HCT116 (cell line): ENCODE measurements around the gene PLAAT2. TPM values are rescaled to one million over a fixed set of nuclear protein-coding genes. Genes with fewer than 3 reads are reported as not detected.
A peak's percentile ranks its signal among the peaks of the same experiment; 100 is the strongest.

Experiments used
- ATAC-seq: fragments of 200-7000 bp; cut with Tn5 transposase; 2 replicates; pipeline ENCODE4 v1.9.1; 2020; ENCODE audit warnings: mild to moderate bottlenecking, moderate library complexity
- BruUV-seq: library from RNA; stranded (reverse); fragments of 400-500 nt; replicated peaks from 2 replicates; lab custom pipeline; 2021; lab: Mats Ljungman, UMichigan
- CTCF ChIA-PET: fragments of 300-600 bp; sonication (Branson Sonifier 250); formaldehyde crosslinking; loops from one replicate; lab custom pipeline; 2021; ENCODE audit warnings: antibody characterized with exemption; lab: Charles Lee
- POLR2A ChIA-PET: fragments of 300-600, 350-600 bp; sonication (Branson Sonifier 250); formaldehyde crosslinking; loops from one replicate; lab custom pipeline; 2021; ENCODE audit warnings: antibody characterized with exemption; lab: Charles Lee
- RAD21 ChIA-PET, 2 experiments: fragments of 300-600 bp; sonication (Branson Sonifier 250); formaldehyde crosslinking; loops; one replicate each; lab custom pipeline; 2023; ENCODE audit warnings: low total read pairs in 2 of 2; ENCODE audit not compliant: uncharacterized antibody in 2 of 2, unreplicated experiment in 2 of 2, low non-redundant PET in 1 of 2; lab: Charles Lee
- DNase-seq: peaks from one replicate; pipeline ENCODE4 v3.0.0-alpha.2; 2010; ENCODE audit warnings: low read depth, low spot score
- H2AFZ ChIP-seq: fragments of 200-600 bp; shearing (Covaris generic), sonication (generic); 2 replicates; pipeline ENCODE4 v1.6.1; 2017; ENCODE audit warnings: low read depth, mixed run types, mixed read lengths, antibody characterized with exemption, low read length; ENCODE audit not compliant: poor library complexity, severe bottlenecking
- H3K27ac ChIP-seq: 2 replicates; pipeline ENCODE4 v1.5.1; 2012; ENCODE audit warnings: low read depth, low read length
- H3K27me3 ChIP-seq: fragments of 200-600 bp; sonication (generic); 2 replicates; pipeline ENCODE4 v1.6.1; 2016; ENCODE audit warnings: mixed run types, low read length, mixed read lengths; ENCODE audit not compliant: insufficient read depth
- H3K36me3 ChIP-seq, 2 experiments: fragments of 200-500 bp in 1 of 2; fragments of 200-600 bp in 1 of 2; sonication (Bioruptor generic) in 1 of 2; sonication (generic) in 1 of 2; 2 replicates each; pipeline versions ENCODE4 v1.5.1 to v1.6.1; 2014 to 2016; ENCODE audit warnings: low read length in 2 of 2, inconsistent platforms in 1 of 2, mixed read lengths in 1 of 2, mixed run types in 1 of 2; ENCODE audit not compliant: insufficient read depth in 2 of 2, control insufficient read depth in 1 of 2
- H3K4me1 ChIP-seq, 2 experiments: fragments of 200-600 bp in 1 of 2; sonication (generic) in 1 of 2; 2 replicates each; pipeline versions ENCODE4 v1.5.1 to v1.6.1; 2012 to 2017; ENCODE audit warnings: low read length in 2 of 2, inconsistent platforms in 1 of 2, mild to moderate bottlenecking in 1 of 2, mixed read lengths in 1 of 2, mixed run types in 1 of 2, moderate library complexity in 1 of 2; ENCODE audit not compliant: insufficient read depth in 2 of 2, control insufficient read depth in 1 of 2
- H3K4me2 ChIP-seq: fragments of 200-600 bp; sonication (generic); 2 replicates; pipeline ENCODE4 v1.6.1; 2017; ENCODE audit warnings: mixed run types, low read length, mixed read lengths
- H3K4me3 ChIP-seq, 2 experiments: fragments of 200-600 bp in 1 of 2; sonication (generic) in 1 of 2; replicated peaks in 1 of 2; 2 replicates each; pipeline ENCODE4 v1.5.1; 2011 to 2016; ENCODE audit warnings: low read length in 2 of 2, control low read depth in 1 of 2, low read depth in 1 of 2, mild to moderate bottlenecking in 1 of 2, mixed read lengths in 1 of 2, mixed run types in 1 of 2
- H3K79me2 ChIP-seq: fragments of 200-600 bp; sonication (generic); 2 replicates; pipeline ENCODE4 v1.6.1; 2017; ENCODE audit warnings: mild to moderate bottlenecking, mixed run types, low read length, moderate library complexity, mixed read lengths; ENCODE audit not compliant: insufficient read depth
- H3K9ac ChIP-seq: fragments of 200-600 bp; sonication (generic); 2 replicates; pipeline ENCODE4 v1.6.1; 2016; ENCODE audit warnings: low read length, mixed read lengths
- H3K9me2 ChIP-seq: fragments of 200-600 bp; sonication (generic), shearing (Covaris generic); 2 replicates; pipeline ENCODE4 v1.6.1; 2017; ENCODE audit warnings: mixed run types, mild to moderate bottlenecking, moderate library complexity; ENCODE audit not compliant: insufficient read depth
- H3K9me3 ChIP-seq, 2 experiments: fragments of 200-500 bp in 1 of 2; fragments of 200-600 bp in 1 of 2; sonication (Bioruptor generic) in 1 of 2; sonication (generic) in 1 of 2; 2 replicates each; pipeline ENCODE4 v1.6.1; 2014 to 2017; ENCODE audit warnings: low read length in 2 of 2, mixed read lengths in 2 of 2, inconsistent platforms in 1 of 2, low read depth in 1 of 2, mild to moderate bottlenecking in 1 of 2, mixed run types in 1 of 2, moderate library complexity in 1 of 2; ENCODE audit not compliant: control insufficient read depth in 1 of 2, insufficient read depth in 1 of 2
- H4K20me1 ChIP-seq: fragments of 200-600 bp; sonication (generic), shearing (Covaris generic); 2 replicates; pipeline ENCODE4 v1.6.1; 2017; ENCODE audit warnings: mixed run types, mild to moderate bottlenecking, moderate library complexity; ENCODE audit not compliant: insufficient read depth
- EGR1 ChIP-seq: IDR thresholded peaks from 2 replicates; pipeline ENCODE4 v1.6.1; 2012; ENCODE audit warnings: low read depth
- RAD21 ChIP-seq: IDR thresholded peaks from 2 replicates; pipeline ENCODE4 v1.6.1; 2012; ENCODE audit warnings: low read depth, mild to moderate bottlenecking
- intact Hi-C: fragments of 100-400 bp; cut with micrococcal nuclease; formaldehyde crosslinking; loops from 2 replicates; pipeline ENCODE4 v1.10.0; 2022
- total RNA-seq: library from RNA; stranded (reverse); gene quantifications from one replicate; pipeline ENCODE4 v1.2.1, GENCODE V29; 2021; ENCODE audit not compliant: unreplicated experiment
- TF ChIP-seq, protein P1 (sequence below): IDR thresholded peaks from 2 replicates; pipeline ENCODE4 v1.6.1; 2011; ENCODE audit warnings: mild to moderate bottlenecking, low read length, moderate library complexity; ENCODE audit not compliant: insufficient replicate concordance; ENCODE audit errors: extremely low read depth

PLAAT2 gene
- total RNA-seq, 1 experiment from 2014 or later: not detected

DNA sequence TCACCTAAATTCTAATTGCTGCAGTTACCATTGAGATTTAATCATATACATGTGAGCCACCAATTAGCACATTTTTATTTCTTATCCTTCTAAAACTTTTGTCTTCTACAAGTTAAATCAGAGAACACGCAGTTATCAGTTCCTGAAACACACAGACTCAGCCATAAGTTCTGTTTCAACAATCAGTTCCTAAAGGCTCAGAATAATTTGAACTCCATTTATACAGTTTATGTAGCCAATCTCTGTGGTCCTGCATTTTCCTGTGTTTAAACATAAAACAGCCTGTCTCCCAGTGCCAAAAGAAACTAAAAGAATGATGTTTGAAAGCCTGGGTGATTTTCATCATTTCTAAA lies 48.2 kb upstream of the PLAAT2 start:
- ChIA-PET CTCF (no interaction called here), RAD21 (no interaction called here), POLR2A (no interaction called here)
- Histone ChIP-seq H3K9me2 (no peaks in the 10 kb centered on the region), H4K20me1 (no peaks in the 10 kb centered on the region), H3K9ac (no peak overlapping the region), H3K4me1 (peaks cover 13 to 20% of the 10 kb centered on the region in 2 experiments; a peak in 3 of 4 replicates), H3K4me2 (no peak overlapping the region), H3K79me2 (no peaks in the 10 kb centered on the region), H3K27me3 (no peaks in the 10 kb centered on the region), H2AFZ (no peak overlapping the region), H3K36me3 (no peaks in the 10 kb centered on the region), H3K27ac (no peak overlapping the region), H3K4me3 (no peak overlapping the region), H3K9me3 (no peaks in the 10 kb centered on the region)
- ATAC-seq (no peak), DNase-seq (no peak)
- intact Hi-C loops: no loop called here
- no TSS peak for BruUV-seq
- TF ChIP-seq, protein P1, sequence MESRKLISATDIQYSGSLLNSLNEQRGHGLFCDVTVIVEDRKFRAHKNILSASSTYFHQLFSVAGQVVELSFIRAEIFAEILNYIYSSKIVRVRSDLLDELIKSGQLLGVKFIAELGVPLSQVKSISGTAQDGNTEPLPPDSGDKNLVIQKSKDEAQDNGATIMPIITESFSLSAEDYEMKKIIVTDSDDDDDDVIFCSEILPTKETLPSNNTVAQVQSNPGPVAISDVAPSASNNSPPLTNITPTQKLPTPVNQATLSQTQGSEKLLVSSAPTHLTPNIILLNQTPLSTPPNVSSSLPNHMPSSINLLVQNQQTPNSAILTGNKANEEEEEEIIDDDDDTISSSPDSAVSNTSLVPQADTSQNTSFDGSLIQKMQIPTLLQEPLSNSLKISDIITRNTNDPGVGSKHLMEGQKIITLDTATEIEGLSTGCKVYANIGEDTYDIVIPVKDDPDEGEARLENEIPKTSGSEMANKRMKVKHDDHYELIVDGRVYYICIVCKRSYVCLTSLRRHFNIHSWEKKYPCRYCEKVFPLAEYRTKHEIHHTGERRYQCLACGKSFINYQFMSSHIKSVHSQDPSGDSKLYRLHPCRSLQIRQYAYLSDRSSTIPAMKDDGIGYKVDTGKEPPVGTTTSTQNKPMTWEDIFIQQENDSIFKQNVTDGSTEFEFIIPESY: no peak

DNA sequence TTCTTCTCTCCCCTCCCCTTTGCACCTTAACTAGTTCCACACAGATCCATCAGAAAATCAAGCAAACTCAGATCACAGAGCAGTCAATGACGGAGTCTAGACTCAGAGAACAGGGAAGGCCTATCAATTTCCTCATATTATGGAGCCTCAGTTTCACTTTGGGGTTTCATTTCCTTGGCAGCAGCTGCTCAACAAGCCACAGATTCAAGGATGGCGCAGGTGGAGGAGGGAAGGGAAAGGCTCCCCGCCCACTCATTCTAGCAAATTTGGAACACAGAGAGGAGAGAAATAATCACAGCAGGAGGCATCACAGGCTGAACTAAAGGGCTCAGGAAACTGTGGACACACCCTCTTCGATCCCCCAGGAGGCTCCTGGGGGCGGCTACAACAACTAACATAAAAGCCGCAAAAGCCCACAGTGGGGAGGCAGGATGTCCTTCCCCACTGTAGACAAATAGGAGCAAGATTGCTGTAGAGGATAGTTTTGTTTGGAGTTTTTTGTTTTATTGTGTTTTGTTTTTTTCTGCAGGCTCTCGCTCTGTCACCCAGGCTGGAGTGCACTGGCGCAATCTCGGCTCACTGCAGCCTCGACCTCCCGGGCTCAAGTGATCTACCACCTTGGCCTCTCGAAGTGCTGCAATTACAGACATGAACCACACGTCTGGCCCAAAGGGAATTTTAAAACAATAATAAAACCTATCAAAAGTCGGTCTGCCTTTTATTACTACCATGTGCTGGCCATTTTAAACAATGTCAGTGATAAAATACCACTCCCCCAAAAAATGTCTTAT lies 47.6 kb upstream of the PLAAT2 start:
- H3K9me3 ChIP-seq: no peaks in the 10 kb centered on the region
- H3K27ac ChIP-seq: no peak overlapping the region
- TF ChIP-seq RAD21: no peak
- peak; percentile 43; the same call in 1 of the 2 replicates for TF ChIP-seq EGR1
- no peaks in the 10 kb centered on the region for H3K36me3 ChIP-seq
- H3K4me2 ChIP-seq: peak overlapping the region; percentile 7; the same call in 1 of the 2 replicates
- BruUV-seq: no TSS peak
- CTCF ChIA-PET: no interaction called here
- H3K27me3 ChIP-seq: no peaks in the 10 kb centered on the region
- no peaks in the 10 kb centered on the region for H4K20me1 ChIP-seq
- DNase-seq (no peak), ATAC-seq (no peak)
- peaks cover 13 to 21% of the 10 kb centered on the region in 2 experiments; a peak in 3 of 4 replicates for H3K4me1 ChIP-seq
- H3K4me3 ChIP-seq: no peak overlapping the region
- no peaks in the 10 kb centered on the region for H3K79me2 ChIP-seq
- no peak overlapping the region for H2AFZ ChIP-seq
- POLR2A ChIA-PET: no interaction called here
- RAD21 ChIA-PET: no interaction called here
- intact Hi-C loops: no loop called here
- no peak overlapping the region for H3K9ac ChIP-seq
- no peaks in the 10 kb centered on the region for H3K9me2 ChIP-seq
